K562 (cell line): ENCODE measurements around the gene CLCF1. TPM values are rescaled to one million over a fixed set of nuclear protein-coding genes. Genes with fewer than 3 reads are reported as not detected.

ENCODE experiments used
- ATF7 ChIP-seq: fragments of 450-650 bp; IDR thresholded peaks from 2 replicates; pipeline ENCODE4 v1.7.1; 2014; ENCODE audit warnings: mild to moderate bottlenecking, moderate library complexity
- CTCF ChIP-seq, 3 experiments: IDR thresholded peaks in 2 of 3; conservative IDR thresholded peaks in 1 of 3; 2 replicates each; pipeline ENCODE4 v1.5.1; 2011 to 2012; ENCODE audit warnings: low read length in 3 of 3, mild to moderate bottlenecking in 3 of 3, control low read depth in 2 of 3, improper control_type of control experiment in 1 of 3, inconsistent platforms in 1 of 3, low read depth in 1 of 3, mixed read lengths in 1 of 3, moderate library complexity in 1 of 3; ENCODE audit not compliant: insufficient read depth in 2 of 3
- FOXP1 ChIP-seq: sonication (generic); formaldehyde crosslinking; IDR thresholded peaks from 2 replicates; pipeline ENCODE4 v1.8.0; 2022; ENCODE audit warnings: mild to moderate bottlenecking, missing genetic modification reagents
- FUS ChIP-seq: fragments of 200-400 bp; formaldehyde crosslinking; optimal IDR thresholded peaks from 2 replicates; pipeline ENCODE3; 2017; ENCODE audit warnings: low read depth, low read length
- GTF2E2 ChIP-seq: fragments of 200-800 bp; sonication (Bioruptor generic); IDR thresholded peaks from 2 replicates; pipeline ENCODE4 v1.6.1; 2016; ENCODE audit warnings: missing genetic modification characterization, missing compliant biosample characterization
- MLLT1 ChIP-seq, 2 experiments: fragments of 450-650 bp; IDR thresholded peaks; 2 replicates each; pipeline ENCODE4 v1.6.1; 2016
- PHF8 ChIP-seq: fragments of 200-600 bp; sonication (generic); IDR thresholded peaks from 2 replicates; pipeline ENCODE4 v1.6.1; 2012; ENCODE audit warnings: mixed run types, mild to moderate bottlenecking, inconsistent platforms, low read length, moderate library complexity, borderline replicate concordance
- RAD21 ChIP-seq, 2 experiments: fragments of 250-450 bp in 1 of 2; fragments of 450-650 bp in 1 of 2; sonication (Bioruptor Pico) in 1 of 2; formaldehyde crosslinking in 1 of 2; IDR thresholded peaks in 1 of 2; conservative IDR thresholded peaks in 1 of 2; 2 replicates each; pipeline versions ENCODE4 v1.4.0 to v1.8.0; 2020 to 2022; ENCODE audit warnings: mild to moderate bottlenecking in 2 of 2, moderate library complexity in 1 of 2
- RBM34 ChIP-seq: fragments of 200-400 bp; formaldehyde crosslinking; IDR thresholded peaks from 2 replicates; pipeline ENCODE4 v1.6.1; 2018; ENCODE audit warnings: low read length, borderline replicate concordance; ENCODE audit not compliant: insufficient read depth
- SETDB1 ChIP-seq: IDR thresholded peaks from one replicate; pipeline ENCODE4 v1.6.1; 2012; ENCODE audit warnings: low read length, control low read depth, inconsistent platforms
- SMC3 ChIP-seq: conservative IDR thresholded peaks from 2 replicates; pipeline ENCODE4 v1.6.1; 2011; ENCODE audit warnings: low read depth, low read length, improper control_type of control experiment; ENCODE audit not compliant: insufficient read depth
- SREBF1 ChIP-seq: fragments of 150-350 bp; IDR thresholded peaks from 2 replicates; pipeline ENCODE4 v1.6.1; 2014; ENCODE audit warnings: antibody characterized with exemption, low read depth, low read length, borderline replicate concordance
- STAG1 ChIP-seq: sonication (generic); formaldehyde crosslinking; IDR thresholded peaks from 2 replicates; pipeline ENCODE4 v1.5.0; 2020; ENCODE audit warnings: missing genetic modification reagents, borderline replicate concordance
- UBTF ChIP-seq, 2 experiments: IDR thresholded peaks; 2 replicates each; pipeline ENCODE4 v1.6.1; 2012; ENCODE audit warnings: improper control_type of control experiment in 2 of 2, low read depth in 2 of 2, low read length in 2 of 2, borderline replicate concordance in 1 of 2
- polyA plus RNA-seq, 8 experiments: library from polyadenylated mRNA; depleted of rRNA in 4 of 8; stranded (reverse) in 5 of 8; unstranded in 3 of 8; fragments of >200 nt; fragmentation: Nextera tagmentation in 2 of 8; fragmentation: Illumina TruSeq in 1 of 8; extraction: Ambion mirVana in 2 of 8; extraction: Trizol in 1 of 8; gene quantifications; 2 replicates each; pipeline versions ENCODE4 v1.2.1 to v1.2.3, GENCODE V29; 2011 to 2014; ENCODE audit warnings: inconsistent platforms in 1 of 8, missing spikeins in 1 of 8
- total RNA-seq, 7 experiments: library from RNA; depleted of rRNA in 6 of 7; stranded (reverse); fragments of >200 nt in 6 of 7; fragmentation: Illumina TruSeq in 2 of 7; extraction: Trizol in 2 of 7; gene quantifications; 2 replicates each; pipeline versions ENCODE4 v1.2.1 to v1.2.3, GENCODE V29; 2011 to 2021; ENCODE audit warnings: low replicate concordance in 1 of 7
- TF ChIP-seq, protein P1 (sequence below): IDR thresholded peaks from 2 replicates; pipeline ENCODE4 v1.6.1; 2011; ENCODE audit warnings: borderline replicate concordance, low read depth, mild to moderate bottlenecking, moderate library complexity, low read length; ENCODE audit not compliant: insufficient read depth, poor library complexity, severe bottlenecking
- TF ChIP-seq, protein P2 (sequence below): fragments of 250-450 bp; sonication (Bioruptor Pico); IDR thresholded peaks from 2 replicates; pipeline ENCODE4 v1.4.0; 2020; ENCODE audit warnings: borderline replicate concordance

Gene CLCF1
- total and polyA plus RNA-seq, 9 of the 15 experiments (the other 6 are each of a cell fraction or from before 2014, with no cell fraction given): 0.49 to 5.8 (median 3.0) TPM

- TF ChIP-seq GTF2E2 (tag): no peak
- TF ChIP-seq, protein P1, sequence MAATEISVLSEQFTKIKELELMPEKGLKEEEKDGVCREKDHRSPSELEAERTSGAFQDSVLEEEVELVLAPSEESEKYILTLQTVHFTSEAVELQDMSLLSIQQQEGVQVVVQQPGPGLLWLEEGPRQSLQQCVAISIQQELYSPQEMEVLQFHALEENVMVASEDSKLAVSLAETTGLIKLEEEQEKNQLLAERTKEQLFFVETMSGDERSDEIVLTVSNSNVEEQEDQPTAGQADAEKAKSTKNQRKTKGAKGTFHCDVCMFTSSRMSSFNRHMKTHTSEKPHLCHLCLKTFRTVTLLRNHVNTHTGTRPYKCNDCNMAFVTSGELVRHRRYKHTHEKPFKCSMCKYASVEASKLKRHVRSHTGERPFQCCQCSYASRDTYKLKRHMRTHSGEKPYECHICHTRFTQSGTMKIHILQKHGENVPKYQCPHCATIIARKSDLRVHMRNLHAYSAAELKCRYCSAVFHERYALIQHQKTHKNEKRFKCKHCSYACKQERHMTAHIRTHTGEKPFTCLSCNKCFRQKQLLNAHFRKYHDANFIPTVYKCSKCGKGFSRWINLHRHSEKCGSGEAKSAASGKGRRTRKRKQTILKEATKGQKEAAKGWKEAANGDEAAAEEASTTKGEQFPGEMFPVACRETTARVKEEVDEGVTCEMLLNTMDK: peak; percentile 85
- no peak for TF ChIP-seq SETDB1
- TF ChIP-seq MLLT1 (IDR thresholded peaks at IDR 0.05): no peak
- TF ChIP-seq FOXP1 (CRISPR knock-in tag): 0 out of 2 replicates have a peak, but pooled peaks have one; percentile 44
- peak; percentile 42; the same call in 1 of the 2 replicates for TF ChIP-seq ATF7
- TF ChIP-seq STAG1: peak; percentile 40; the same call in 1 of the 2 replicates
- no peak for TF ChIP-seq FUS
- TF ChIP-seq UBTF (IDR thresholded peaks at IDR 0.05; ENCODE audit: borderline replicate concordance in 1 of 2, low read depth in 2 of 2, low read length in 2 of 2): no peak
- peak; percentile 43 to 76 for TF ChIP-seq RAD21 (CRISPR knock-in tag; conservative IDR thresholded peaks at IDR 0.05 in 1 of 2, IDR thresholded peaks at IDR 0.05 in 1 of 2)
- TF ChIP-seq, protein P2, sequence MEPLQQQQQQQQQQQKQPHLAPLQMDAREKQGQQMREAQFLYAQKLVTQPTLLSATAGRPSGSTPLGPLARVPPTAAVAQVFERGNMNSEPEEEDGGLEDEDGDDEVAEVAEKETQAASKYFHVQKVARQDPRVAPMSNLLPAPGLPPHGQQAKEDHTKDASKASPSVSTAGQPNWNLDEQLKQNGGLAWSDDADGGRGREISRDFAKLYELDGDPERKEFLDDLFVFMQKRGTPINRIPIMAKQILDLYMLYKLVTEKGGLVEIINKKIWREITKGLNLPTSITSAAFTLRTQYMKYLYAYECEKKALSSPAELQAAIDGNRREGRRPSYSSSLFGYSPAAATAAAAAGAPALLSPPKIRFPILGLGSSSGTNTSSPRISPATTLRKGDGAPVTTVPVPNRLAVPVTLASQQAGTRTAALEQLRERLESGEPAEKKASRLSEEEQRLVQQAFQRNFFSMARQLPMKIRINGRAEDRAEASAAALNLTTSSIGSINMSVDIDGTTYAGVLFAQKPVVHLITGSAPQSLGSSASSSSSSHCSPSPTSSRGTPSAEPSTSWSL (CRISPR knock-in tag): no peak
- no peak for TF ChIP-seq PHF8
- TF ChIP-seq SMC3: peak; percentile 73
- no peak for TF ChIP-seq SREBF1
- TF ChIP-seq CTCF (IDR thresholded peaks at IDR 0.05 in 2 of 3, conservative IDR thresholded peaks at IDR 0.05 in 1 of 3; ENCODE audit: insufficient read depth in 2 of 3, low read depth in 1 of 3, low read length in 3 of 3): peak; percentile 86 to 91 (median 87)
- no peak for TF ChIP-seq RBM34
Observed at GRCh38 chr11:67351275-67352005, 22.0 kb downstream of the CLCF1 start (continued).
